C4-2B (cell line): ENCODE measurements around the gene CASK.

ENCODE experiments used
- CTCF ChIP-seq: fragments of 450-650 bp; conservative IDR thresholded peaks from 2 replicates; pipeline ENCODE4 v1.5.1; 2017; ENCODE audit warnings: mild to moderate bottlenecking
- ZFX ChIP-seq: fragments of 450-650 bp; IDR thresholded peaks from 2 replicates; pipeline ENCODE4 v1.6.1; 2017

- TF ChIP-seq CTCF, result no peak
- TF ChIP-seq ZFX, result no peak
These were observed 37.6 kb downstream of the CASK start for GRCh38 chrX:41885724-41886123.
